Chondrocyte (in vitro differentiated cells): ENCODE data around the gene UPF1. TPM values are rescaled to one million over a fixed set of nuclear protein-coding genes. Genes with fewer than 3 reads are reported as not detected.
"Not testable (repeated sequence)": the region's sequence is repeated elsewhere in the genome, so short reads cannot be mapped to it uniquely, and the experiment has no call there.

Experiments
- DNase-seq: peaks from one replicate; pipeline ENCODE4 v3.0.0; 2021; ENCODE audit warnings: mixed read lengths, low spot score
- H3K27ac Mint-ChIP-seq: one replicate; pipeline ENCODE4 v1.8.0; 2021; ENCODE audit warnings: mild to moderate bottlenecking, moderate library complexity, mixed read lengths; ENCODE audit not compliant: unreplicated experiment
- H3K27me3 Mint-ChIP-seq: 2 replicates; pipeline ENCODE4 v1.8.0; 2021; ENCODE audit warnings: low read depth, mixed read lengths
- H3K36me3 Mint-ChIP-seq: 2 replicates; pipeline ENCODE4 v1.8.0; 2021; ENCODE audit warnings: low read depth, mixed read lengths
- H3K4me1 Mint-ChIP-seq: 2 replicates; pipeline ENCODE4 v1.8.0; 2021; ENCODE audit warnings: low read depth, mild to moderate bottlenecking, mixed read lengths
- H3K4me3 Mint-ChIP-seq: one replicate; pipeline ENCODE4 v1.8.0; 2021; ENCODE audit warnings: mild to moderate bottlenecking, moderate library complexity, mixed read lengths; ENCODE audit not compliant: unreplicated experiment
- H3K9me3 Mint-ChIP-seq: 2 replicates; pipeline ENCODE4 v1.8.0; 2021; ENCODE audit warnings: low read depth, mixed read lengths
- total RNA-seq: library from RNA; stranded (reverse); gene quantifications from 3 replicates; pipeline ENCODE4 v1.2.1, GENCODE V29; 2021
- TF ChIP-seq, protein P1 (sequence below): fragments of 200-600 bp; sonication (generic); IDR thresholded peaks from 2 replicates; pipeline ENCODE4 v1.5.0; 2021; ENCODE audit warnings: antibody characterized with exemption, mild to moderate bottlenecking, moderate library complexity

UPF1 gene
- total RNA-seq, 1 donor from 2014 or later, result 40.4 TPM

DNA sequence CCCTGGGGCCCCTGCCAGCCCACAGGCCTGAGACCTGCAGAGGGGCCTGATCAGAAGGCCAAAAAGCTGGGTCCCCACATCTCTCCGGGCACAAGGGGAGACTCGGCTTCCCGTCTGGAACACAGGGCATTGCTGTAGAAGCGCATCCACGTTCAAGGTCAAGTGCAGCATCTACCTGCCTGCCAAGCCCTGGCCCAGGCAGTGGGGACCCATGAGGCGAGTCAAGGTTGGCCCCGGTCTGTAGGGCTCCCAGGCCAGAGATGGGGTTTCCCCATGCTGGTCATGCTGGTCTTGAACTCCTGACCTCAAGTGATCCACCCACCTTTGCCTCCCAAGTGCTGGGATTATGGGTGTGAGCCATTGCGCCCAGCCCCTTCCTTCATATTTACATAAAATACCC is 27.1 kb upstream of the UPF1 start:
- DNase-seq, result no peak
- H3K4me3 Mint-ChIP-seq, result no peak overlapping the region
- no peaks in the 10 kb centered on the region for H3K4me1 Mint-ChIP-seq
- H3K27ac Mint-ChIP-seq, result no peak overlapping the region
- H3K27me3 Mint-ChIP-seq, result peaks cover 5% of the 10 kb centered on the region
- H3K9me3 Mint-ChIP-seq, result no peaks in the 10 kb centered on the region
- TF ChIP-seq, protein P1, sequence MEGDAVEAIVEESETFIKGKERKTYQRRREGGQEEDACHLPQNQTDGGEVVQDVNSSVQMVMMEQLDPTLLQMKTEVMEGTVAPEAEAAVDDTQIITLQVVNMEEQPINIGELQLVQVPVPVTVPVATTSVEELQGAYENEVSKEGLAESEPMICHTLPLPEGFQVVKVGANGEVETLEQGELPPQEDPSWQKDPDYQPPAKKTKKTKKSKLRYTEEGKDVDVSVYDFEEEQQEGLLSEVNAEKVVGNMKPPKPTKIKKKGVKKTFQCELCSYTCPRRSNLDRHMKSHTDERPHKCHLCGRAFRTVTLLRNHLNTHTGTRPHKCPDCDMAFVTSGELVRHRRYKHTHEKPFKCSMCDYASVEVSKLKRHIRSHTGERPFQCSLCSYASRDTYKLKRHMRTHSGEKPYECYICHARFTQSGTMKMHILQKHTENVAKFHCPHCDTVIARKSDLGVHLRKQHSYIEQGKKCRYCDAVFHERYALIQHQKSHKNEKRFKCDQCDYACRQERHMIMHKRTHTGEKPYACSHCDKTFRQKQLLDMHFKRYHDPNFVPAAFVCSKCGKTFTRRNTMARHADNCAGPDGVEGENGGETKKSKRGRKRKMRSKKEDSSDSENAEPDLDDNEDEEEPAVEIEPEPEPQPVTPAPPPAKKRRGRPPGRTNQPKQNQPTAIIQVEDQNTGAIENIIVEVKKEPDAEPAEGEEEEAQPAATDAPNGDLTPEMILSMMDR, result no peak
- H3K36me3 Mint-ChIP-seq, result no peaks in the 10 kb centered on the region

DNA sequence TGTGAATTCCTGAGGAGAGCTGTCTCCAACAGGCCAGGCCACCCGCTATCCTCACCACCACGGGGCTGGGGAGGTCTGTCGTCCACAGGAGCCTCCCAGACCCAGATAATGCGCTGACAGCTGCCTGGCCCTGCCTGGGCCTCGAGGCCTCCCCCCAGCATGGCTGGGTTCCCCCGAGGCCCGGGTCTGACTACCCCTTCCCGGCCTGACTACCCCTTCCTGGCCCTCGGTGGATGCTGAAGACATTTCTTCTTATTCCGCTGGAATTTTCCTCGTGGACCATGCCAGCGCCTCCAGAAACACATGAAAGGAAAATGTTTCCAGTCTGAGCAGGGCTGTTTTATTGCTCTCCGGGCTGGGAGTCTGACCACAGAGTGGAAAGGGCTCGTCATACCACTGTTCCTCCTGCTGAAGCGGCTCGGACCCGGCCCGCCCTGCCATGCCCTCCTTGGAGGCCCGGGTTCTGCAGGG is 23.9 kb upstream of the UPF1 start:
- Mint-ChIP-seq H3K27me3 (peaks cover 4% of the 10 kb centered on the region), H3K4me1 (no peaks in the 10 kb centered on the region), H3K4me3 (no peak overlapping the region), H3K9me3 (no peaks in the 10 kb centered on the region), H3K36me3 (no peaks in the 10 kb centered on the region), H3K27ac (no peak overlapping the region)
- no peak for DNase-seq
- TF ChIP-seq, protein P1, result no peak

DNA sequence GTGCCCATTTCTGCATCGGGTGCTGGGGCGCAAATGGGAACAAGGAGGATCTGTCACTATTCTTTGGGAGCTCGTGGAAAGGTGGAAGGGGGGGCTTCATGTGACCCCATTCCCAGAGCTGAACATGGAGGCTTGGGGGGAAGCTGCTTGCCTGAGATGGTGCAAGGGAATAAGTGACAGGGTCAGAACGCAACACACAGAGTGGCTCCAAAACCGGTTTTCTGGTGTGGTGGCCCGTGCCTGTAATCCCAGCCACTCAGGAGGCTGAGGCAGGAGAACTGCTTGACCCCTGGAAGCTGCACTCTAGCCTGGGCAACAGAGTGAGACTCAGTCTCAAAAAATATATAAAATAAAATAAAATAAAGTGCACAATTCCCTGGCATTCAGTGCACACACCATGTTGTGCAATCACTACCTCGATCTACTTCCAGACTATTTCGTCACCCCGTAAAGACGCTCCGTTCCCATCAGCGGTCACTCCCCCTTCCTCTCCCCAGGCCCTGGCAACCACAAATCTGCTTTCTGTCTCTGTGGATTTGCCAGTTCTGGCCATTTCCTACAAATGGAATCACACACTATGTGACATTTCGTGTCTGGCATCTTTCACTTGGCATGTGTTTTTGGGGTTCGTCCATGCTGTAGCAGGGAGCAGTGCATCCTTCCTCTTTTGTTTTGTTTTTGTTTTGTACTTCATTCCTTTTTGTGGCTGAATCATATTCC is 22.4 kb upstream of the UPF1 start:
- H3K27me3 Mint-ChIP-seq, result peaks cover 7% of the 10 kb centered on the region
- no peak overlapping the region for H3K4me3 Mint-ChIP-seq
- no peak for DNase-seq
- H3K36me3 Mint-ChIP-seq, result no peaks in the 10 kb centered on the region
- peaks cover 5% of the 10 kb centered on the region for H3K4me1 Mint-ChIP-seq
- TF ChIP-seq, protein P1, result no peak
- H3K9me3 Mint-ChIP-seq, result no peaks in the 10 kb centered on the region
- H3K27ac Mint-ChIP-seq, result no peak overlapping the region

DNA sequence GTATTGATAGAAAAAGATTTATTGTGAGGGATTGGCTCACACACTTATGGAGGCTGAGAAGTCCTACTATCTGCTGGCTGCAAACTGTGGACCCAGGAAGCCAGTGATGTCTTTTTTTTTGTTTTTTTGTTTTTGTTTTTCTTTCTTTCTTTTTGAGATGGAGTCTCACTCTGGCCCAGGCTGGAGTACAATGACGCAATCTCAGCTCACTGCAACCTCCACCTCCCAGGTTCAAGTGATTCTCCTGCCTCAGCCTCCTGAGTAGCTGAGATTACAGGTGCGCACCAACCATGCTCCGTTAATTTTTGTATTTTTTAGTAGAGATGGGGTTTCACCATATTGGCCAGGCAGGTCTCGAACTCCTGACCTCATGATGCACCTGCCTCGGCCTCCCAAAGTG is 20.1 kb upstream of the UPF1 start:
- DNase-seq, H3K27ac Mint-ChIP-seq, H3K36me3 Mint-ChIP-seq, H3K4me3 Mint-ChIP-seq, H3K27me3 Mint-ChIP-seq, H3K9me3 Mint-ChIP-seq, H3K4me1 Mint-ChIP-seq: not testable (repeated sequence)

DNA sequence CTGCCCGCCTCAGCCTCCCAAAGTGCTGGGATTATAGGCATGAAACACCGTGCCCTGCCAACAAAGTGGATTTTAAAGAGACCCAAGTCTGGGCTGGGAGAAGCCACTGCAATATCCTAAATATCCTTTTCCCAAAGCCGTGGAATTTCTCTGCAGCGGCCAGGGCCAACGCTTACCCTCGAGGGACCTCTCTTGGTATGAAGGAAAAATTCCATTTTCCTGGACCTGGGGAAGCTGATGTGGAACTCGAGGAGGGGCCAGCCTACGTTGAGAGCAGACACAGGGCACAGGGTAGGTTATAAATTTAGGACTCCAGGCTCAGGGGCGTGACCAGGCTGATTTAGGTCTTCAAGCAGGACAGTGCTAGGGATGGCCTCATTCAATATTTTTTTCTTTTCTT is 17.7 kb upstream of the UPF1 start:
- no peaks in the 10 kb centered on the region for H3K9me3 Mint-ChIP-seq
- DNase-seq, result no peak
- no peaks in the 10 kb centered on the region for H3K36me3 Mint-ChIP-seq
- peak overlapping the region; percentile 54 for H3K27ac Mint-ChIP-seq
- TF ChIP-seq, protein P1, result peak; percentile 75
- no peak overlapping the region for H3K4me3 Mint-ChIP-seq
- peaks cover 4% of the 10 kb centered on the region for H3K27me3 Mint-ChIP-seq
- H3K4me1 Mint-ChIP-seq, result peaks cover 7% of the 10 kb centered on the region

DNA sequence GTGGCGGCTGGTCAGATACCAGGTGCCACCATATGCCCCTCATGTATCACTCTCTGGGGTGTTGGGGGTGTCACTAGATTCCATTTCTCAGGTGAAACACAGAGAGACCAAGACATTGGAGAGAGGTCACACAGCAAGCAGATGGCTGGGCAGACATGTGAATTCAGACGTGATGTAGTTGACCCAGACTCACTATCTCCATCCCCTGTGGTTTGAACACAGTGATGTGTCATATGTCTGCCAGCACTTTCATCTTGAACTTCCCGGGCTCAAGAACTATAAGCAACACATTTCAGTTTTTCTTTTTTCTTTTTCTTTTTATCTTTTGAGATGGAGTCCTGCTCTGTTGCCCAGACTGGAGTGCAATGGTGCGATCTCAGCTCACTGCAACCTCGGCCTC is 16.1 kb upstream of the UPF1 start:
- H3K4me1 Mint-ChIP-seq, result peaks cover 7% of the 10 kb centered on the region
- no peak overlapping the region for H3K27ac Mint-ChIP-seq
- H3K9me3 Mint-ChIP-seq, result no peaks in the 10 kb centered on the region
- no peak overlapping the region for H3K4me3 Mint-ChIP-seq
- DNase-seq, result no peak
- H3K36me3 Mint-ChIP-seq, result no peaks in the 10 kb centered on the region
- TF ChIP-seq, protein P1, result no peak
- H3K27me3 Mint-ChIP-seq, result peaks cover 3% of the 10 kb centered on the region

DNA sequence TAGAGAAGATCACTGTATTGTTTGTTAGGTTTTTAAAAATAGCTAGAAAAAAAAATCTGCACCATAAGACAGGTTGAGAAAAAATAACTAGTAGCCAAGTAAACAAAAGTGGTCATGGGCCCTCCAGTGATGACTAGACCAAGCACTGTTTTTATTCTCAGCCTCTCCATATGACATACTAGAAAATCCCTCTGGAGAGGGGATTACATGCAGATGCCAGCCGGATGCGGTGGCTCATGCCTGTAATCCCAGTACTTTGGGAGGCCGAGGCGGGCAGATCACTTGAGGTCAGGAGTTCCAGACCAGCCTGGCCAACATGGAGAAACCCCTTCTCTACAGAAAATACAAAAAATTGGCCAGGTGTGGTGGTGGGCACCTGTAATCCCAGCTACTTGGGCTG is 15.1 kb upstream of the UPF1 start:
- H3K27me3 Mint-ChIP-seq, H3K4me1 Mint-ChIP-seq, H3K9me3 Mint-ChIP-seq, DNase-seq, H3K36me3 Mint-ChIP-seq, H3K27ac Mint-ChIP-seq, H3K4me3 Mint-ChIP-seq: not testable (repeated sequence)
